Endothelial cell of umbilical vein (primary cell): ENCODE data around the gene LRRK1.

ENCODE experiments used
- CTCF ChIP-seq, 2 donors: IDR thresholded peaks; 1 replicate in 1 of 2; 2 replicates in 1 of 2; pipeline ENCODE4 v1.5.1; 2011; ENCODE audit warnings: low read length in 2 of 2, mild to moderate bottlenecking in 2 of 2, moderate library complexity in 2 of 2, control low read depth in 1 of 2, inconsistent platforms in 1 of 2, low read depth in 1 of 2; ENCODE audit not compliant: insufficient read depth in 1 of 2; ENCODE audit errors: extremely low read depth in 1 of 2
- EZH2 ChIP-seq: IDR thresholded peaks from 2 replicates; pipeline ENCODE4 v1.6.1; 2012; ENCODE audit warnings: borderline replicate concordance, low read depth, mild to moderate bottlenecking, moderate library complexity, low read length, inconsistent platforms; ENCODE audit not compliant: severe bottlenecking
- FOS ChIP-seq: IDR thresholded peaks from 2 replicates; pipeline ENCODE4 v1.6.1; 2011; ENCODE audit warnings: mild to moderate bottlenecking, low read length, moderate library complexity, borderline replicate concordance; ENCODE audit not compliant: insufficient read depth
- JUN ChIP-seq: IDR thresholded peaks from 2 replicates; pipeline ENCODE4 v1.6.1; 2011; ENCODE audit warnings: borderline replicate concordance, low read depth; ENCODE audit not compliant: insufficient read length, insufficient read depth
- POLR2A ChIP-seq: IDR thresholded peaks from 2 replicates; pipeline ENCODE4 v1.6.1; 2012; ENCODE audit warnings: low read depth, mild to moderate bottlenecking, control low read depth, low read length
- POLR2AphosphoS5 ChIP-seq: IDR thresholded peaks from 2 replicates; pipeline ENCODE4 v1.6.1; 2012; ENCODE audit warnings: low read depth, mild to moderate bottlenecking, control low read depth, low read length, moderate library complexity; ENCODE audit not compliant: insufficient read depth
- TF ChIP-seq, protein P1 (sequence below): IDR thresholded peaks from 2 replicates; pipeline ENCODE4 v1.6.1; 2011; ENCODE audit not compliant: insufficient read depth, insufficient read length

DNA sequence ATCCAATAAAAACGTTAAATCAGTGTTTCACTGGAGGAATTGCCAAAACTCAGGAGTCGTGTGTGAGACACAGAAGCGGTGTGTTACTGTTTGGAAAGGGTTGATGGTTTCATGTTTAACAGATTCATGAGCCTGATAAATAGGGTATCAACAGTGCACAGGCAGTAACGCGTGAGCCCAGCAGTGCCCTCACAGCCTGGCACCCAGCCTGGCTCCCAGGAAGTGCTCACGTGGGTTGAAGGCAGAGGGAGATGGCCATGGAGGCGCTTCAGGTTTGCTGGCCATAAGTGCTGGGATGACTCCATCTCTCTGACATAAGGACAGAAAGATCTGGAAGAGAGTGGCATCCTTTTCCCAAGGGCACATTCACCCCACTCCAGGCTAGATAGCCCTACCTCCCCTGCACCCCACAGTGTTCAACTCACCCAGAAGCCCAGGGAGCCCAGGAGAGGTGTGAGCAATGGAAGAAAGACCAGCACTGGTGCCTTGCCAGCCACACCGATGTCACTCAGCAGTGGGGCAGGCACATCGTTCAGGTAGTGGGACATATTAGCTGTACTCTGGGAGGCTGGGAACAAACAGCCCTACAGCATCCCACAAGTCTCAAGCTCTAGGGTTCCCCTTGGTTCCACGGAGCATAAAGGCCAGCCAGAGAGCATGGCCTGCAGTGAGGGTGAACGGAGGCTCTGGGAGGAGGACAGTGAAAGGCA, 164.3 kb downstream of the LRRK1 start:
- TF ChIP-seq CTCF (IDR thresholded peaks at IDR 0.05; ENCODE audit: extremely low read depth in 1 of 2, insufficient read depth in 1 of 2, low read depth in 1 of 2, low read length in 2 of 2), result no peak
- TF ChIP-seq POLR2AphosphoS5, result no peak
- TF ChIP-seq, protein P1, sequence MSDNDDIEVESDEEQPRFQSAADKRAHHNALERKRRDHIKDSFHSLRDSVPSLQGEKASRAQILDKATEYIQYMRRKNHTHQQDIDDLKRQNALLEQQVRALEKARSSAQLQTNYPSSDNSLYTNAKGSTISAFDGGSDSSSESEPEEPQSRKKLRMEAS, result no peak
- TF ChIP-seq POLR2A, result no peak
- TF ChIP-seq EZH2, result no peak
- no peak for TF ChIP-seq FOS
- no peak for TF ChIP-seq JUN
